ENCODE data around the gene NFIX.

NFIX gene

GRCh38 chr19:13016628-13017305 lies 21.5 kb downstream of the NFIX start:
- H3K4me3 ChIP-seq (ENCODE audit: low read length) = no peak overlapping the region
- H3K36me3 ChIP-seq (ENCODE audit: insufficient read depth, low read length) = no peaks in the 10 kb centered on the region
- H3K4me1 ChIP-seq (ENCODE audit: insufficient read depth, low read length) = peaks cover 65% of the 10 kb centered on the region
- peaks cover 5% of the 10 kb centered on the region; the same call in 1 of the 2 replicates for H3K9me3 ChIP-seq (ENCODE audit: insufficient read depth, low read depth, low read length)
- whole genome bisulfite sequencing = 2% methylated on average over 22 of the region's 22 CpGs
- H3K9ac ChIP-seq (ENCODE audit: low read depth, low read length) = no peak overlapping the region
- H3K27ac ChIP-seq (ENCODE audit: low read depth, low read length) = no peak overlapping the region
- H3K27me3 ChIP-seq (ENCODE audit: insufficient read depth, low read length) = peaks cover 100% of the 10 kb centered on the region

- Histone ChIP-seq H3K27me3 (ENCODE audit: insufficient read depth, low read length) (peaks cover 100% of the 10 kb centered on the region), H3K4me1 (ENCODE audit: insufficient read depth, low read length) (peaks cover 65% of the 10 kb centered on the region), H3K9ac (ENCODE audit: low read depth, low read length) (no peak overlapping the region), H3K4me3 (ENCODE audit: low read length) (no peak overlapping the region), H3K27ac (ENCODE audit: low read depth, low read length) (no peak overlapping the region), H3K9me3 (ENCODE audit: insufficient read depth, low read depth, low read length) (no peaks in the 10 kb centered on the region), H3K36me3 (ENCODE audit: insufficient read depth, low read length) (no peaks in the 10 kb centered on the region)
- 5% methylated on average over 14 of the region's 14 CpGs for WGBS
Observed at GRCh38 chr19:13017306-13018034, 22.2 kb downstream of the NFIX start.

GRCh38 chr19:13018035-13018914 lies 23.0 kb downstream of the NFIX start:
- Histone ChIP-seq H3K27me3 (ENCODE audit: insufficient read depth, low read length) (peaks cover 100% of the 10 kb centered on the region), H3K4me1 (ENCODE audit: insufficient read depth, low read length) (peaks cover 58% of the 10 kb centered on the region), H3K36me3 (ENCODE audit: insufficient read depth, low read length) (no peaks in the 10 kb centered on the region), H3K4me3 (ENCODE audit: low read length) (no peak overlapping the region), H3K9me3 (ENCODE audit: insufficient read depth, low read depth, low read length) (no peaks in the 10 kb centered on the region), H3K9ac (ENCODE audit: low read depth, low read length) (no peak overlapping the region), H3K27ac (ENCODE audit: low read depth, low read length) (no peak overlapping the region)
- WGBS = 11% methylated on average over 19 of the region's 21 CpGs

- H3K27ac ChIP-seq (ENCODE audit: low read depth, low read length) = no peak overlapping the region
- H3K9ac ChIP-seq (ENCODE audit: low read depth, low read length) = no peak overlapping the region
- peaks cover 100% of the 10 kb centered on the region for H3K27me3 ChIP-seq (ENCODE audit: insufficient read depth, low read length)
- peaks cover 56% of the 10 kb centered on the region for H3K4me1 ChIP-seq (ENCODE audit: insufficient read depth, low read length)
- no peaks in the 10 kb centered on the region for H3K9me3 ChIP-seq (ENCODE audit: insufficient read depth, low read depth, low read length)
- no peaks in the 10 kb centered on the region for H3K36me3 ChIP-seq (ENCODE audit: insufficient read depth, low read length)
- H3K4me3 ChIP-seq (ENCODE audit: low read length) = no peak overlapping the region
- WGBS = 23% methylated on average over 3 of the region's 4 CpGs
Observed at GRCh38 chr19:13019332-13019731, 24.1 kb downstream of the NFIX start.

GRCh38 chr19:13020002-13020414 lies 24.7 kb downstream of the NFIX start:
- H3K4me3 ChIP-seq (ENCODE audit: low read length) = no peak overlapping the region
- peaks cover 60% of the 10 kb centered on the region for H3K4me1 ChIP-seq (ENCODE audit: insufficient read depth, low read length)
- no peak overlapping the region for H3K27ac ChIP-seq (ENCODE audit: low read depth, low read length)
- peaks cover 100% of the 10 kb centered on the region for H3K27me3 ChIP-seq (ENCODE audit: insufficient read depth, low read length)
- H3K9me3 ChIP-seq (ENCODE audit: insufficient read depth, low read depth, low read length) = no peaks in the 10 kb centered on the region
- H3K36me3 ChIP-seq (ENCODE audit: insufficient read depth, low read length) = no peaks in the 10 kb centered on the region
- no peak overlapping the region for H3K9ac ChIP-seq (ENCODE audit: low read depth, low read length)
- under 1% methylated on average over 7 of the region's 7 CpGs for WGBS

GRCh38 chr19:13022111-13022858 lies 27.0 kb downstream of the NFIX start:
- Histone ChIP-seq H3K9me3 (ENCODE audit: insufficient read depth, low read depth, low read length) (no peaks in the 10 kb centered on the region), H3K4me3 (ENCODE audit: low read length) (no peak overlapping the region), H3K27ac (ENCODE audit: low read depth, low read length) (no peak overlapping the region), H3K36me3 (ENCODE audit: insufficient read depth, low read length) (no peaks in the 10 kb centered on the region), H3K4me1 (ENCODE audit: insufficient read depth, low read length) (peaks cover 44% of the 10 kb centered on the region), H3K27me3 (ENCODE audit: insufficient read depth, low read length) (peaks cover 100% of the 10 kb centered on the region), H3K9ac (ENCODE audit: low read depth, low read length) (no peak overlapping the region)
- 10% methylated on average over 22 of the region's 22 CpGs for WGBS

- H3K4me1 ChIP-seq (ENCODE audit: insufficient read depth, low read length) = peaks cover 38% of the 10 kb centered on the region
- peaks cover 100% of the 10 kb centered on the region for H3K27me3 ChIP-seq (ENCODE audit: insufficient read depth, low read length)
- no peak overlapping the region for H3K27ac ChIP-seq (ENCODE audit: low read depth, low read length)
- H3K36me3 ChIP-seq (ENCODE audit: insufficient read depth, low read length) = no peaks in the 10 kb centered on the region
- H3K4me3 ChIP-seq (ENCODE audit: low read length) = peak overlapping the region; percentile 25; the same call in 1 of the 2 replicates
- no peak overlapping the region for H3K9ac ChIP-seq (ENCODE audit: low read depth, low read length)
- under 1% methylated on average over 30 of the region's 30 CpGs for WGBS
- H3K9me3 ChIP-seq (ENCODE audit: insufficient read depth, low read depth, low read length) = no peaks in the 10 kb centered on the region
Observed at GRCh38 chr19:13022859-13023636, 27.8 kb downstream of the NFIX start.

- H3K4me3 ChIP-seq (ENCODE audit: low read length) = no peak overlapping the region
Observed at GRCh38 chr19:13023656-13024055, 28.4 kb downstream of the NFIX start.

GRCh38 chr19:13024126-13024950 lies 29.1 kb downstream of the NFIX start:
- Histone ChIP-seq H3K9me3 (ENCODE audit: insufficient read depth, low read depth, low read length) (no peaks in the 10 kb centered on the region), H3K4me1 (ENCODE audit: insufficient read depth, low read length) (peaks cover 26% of the 10 kb centered on the region), H3K9ac (ENCODE audit: low read depth, low read length) (no peak overlapping the region), H3K36me3 (ENCODE audit: insufficient read depth, low read length) (no peaks in the 10 kb centered on the region), H3K27ac (ENCODE audit: low read depth, low read length) (no peak overlapping the region), H3K4me3 (ENCODE audit: low read length) (no peak overlapping the region; the same call in 1 of the 2 replicates), H3K27me3 (ENCODE audit: insufficient read depth, low read length) (peaks cover 100% of the 10 kb centered on the region)
- 4% methylated on average over 36 of the region's 37 CpGs for WGBS

More at GRCh38 chr19:13023656-13024055, 28.4 kb downstream of the NFIX start:
- Histone ChIP-seq H3K27ac (ENCODE audit: low read depth, low read length) (no peak overlapping the region), H3K9ac (ENCODE audit: low read depth, low read length) (no peak overlapping the region), H3K9me3 (ENCODE audit: insufficient read depth, low read depth, low read length) (no peaks in the 10 kb centered on the region), H3K27me3 (ENCODE audit: insufficient read depth, low read length) (peaks cover 100% of the 10 kb centered on the region), H3K4me1 (ENCODE audit: insufficient read depth, low read length) (peaks cover 33% of the 10 kb centered on the region), H3K36me3 (ENCODE audit: insufficient read depth, low read length) (no peaks in the 10 kb centered on the region)
- 0% methylated on average over 1 of the region's 8 CpGs for WGBS

Measured in HUES64 (cell line).